Measurements from ENCODE around the gene GPC5.

Gene GPC5

GRCh38 chr13:91564396-91564795 is 166.0 kb downstream of the GPC5 start:
- no peaks in the 10 kb centered on the region for H3K36me3 Mint-ChIP-seq (ENCODE audit: low read depth)
- no peak overlapping the region for H3K27ac Mint-ChIP-seq
- no peaks in the 10 kb centered on the region for H3K9me3 Mint-ChIP-seq
- no peaks in the 10 kb centered on the region for H3K27me3 Mint-ChIP-seq
- no peak overlapping the region for H3K4me3 Mint-ChIP-seq
- H3K4me1 Mint-ChIP-seq (ENCODE audit: low read depth), result no peaks in the 10 kb centered on the region

GRCh38 chr13:91565296-91565695 is 166.9 kb downstream of the GPC5 start:
- Mint-ChIP-seq H3K4me3 (no peak overlapping the region), H3K36me3 (ENCODE audit: low read depth) (no peaks in the 10 kb centered on the region), H3K27ac (no peak overlapping the region), H3K9me3 (no peaks in the 10 kb centered on the region), H3K27me3 (no peaks in the 10 kb centered on the region), H3K4me1 (ENCODE audit: low read depth) (no peaks in the 10 kb centered on the region)

GRCh38 chr13:91567485-91568207 is 169.2 kb downstream of the GPC5 start:
- Mint-ChIP-seq H3K27me3 (no peaks in the 10 kb centered on the region), H3K27ac (no peak overlapping the region), H3K4me1 (ENCODE audit: low read depth) (no peaks in the 10 kb centered on the region), H3K9me3 (no peaks in the 10 kb centered on the region), H3K36me3 (ENCODE audit: low read depth) (no peaks in the 10 kb centered on the region), H3K4me3 (no peak overlapping the region)

GRCh38 chr13:91571681-91572080 is 173.3 kb downstream of the GPC5 start:
- no peak overlapping the region for H3K4me3 Mint-ChIP-seq

GRCh38 chr13:91572439-91572838 is 174.0 kb downstream of the GPC5 start:
- Mint-ChIP-seq H3K9me3 (no peaks in the 10 kb centered on the region), H3K27me3 (no peaks in the 10 kb centered on the region), H3K4me3 (no peak overlapping the region), H3K4me1 (ENCODE audit: low read depth) (no peaks in the 10 kb centered on the region), H3K27ac (no peak overlapping the region), H3K36me3 (ENCODE audit: low read depth) (no peaks in the 10 kb centered on the region)

More at GRCh38 chr13:91571681-91572080, 173.3 kb downstream of the GPC5 start:
- H3K36me3 Mint-ChIP-seq (ENCODE audit: low read depth), result no peaks in the 10 kb centered on the region
- no peak overlapping the region for H3K27ac Mint-ChIP-seq
- H3K4me1 Mint-ChIP-seq (ENCODE audit: low read depth), result no peaks in the 10 kb centered on the region
- H3K9me3 Mint-ChIP-seq, result no peaks in the 10 kb centered on the region
- H3K27me3 Mint-ChIP-seq, result no peaks in the 10 kb centered on the region

- no peaks in the 10 kb centered on the region for H3K36me3 Mint-ChIP-seq (ENCODE audit: low read depth)
- H3K4me3 Mint-ChIP-seq, result no peak overlapping the region
- H3K27ac Mint-ChIP-seq, result no peak overlapping the region
- no peaks in the 10 kb centered on the region for H3K27me3 Mint-ChIP-seq
- no peaks in the 10 kb centered on the region for H3K4me1 Mint-ChIP-seq (ENCODE audit: low read depth)
- no peaks in the 10 kb centered on the region for H3K9me3 Mint-ChIP-seq
Observed at GRCh38 chr13:91572944-91573598, 174.7 kb downstream of the GPC5 start.

GRCh38 chr13:91574766-91575165 is 176.3 kb downstream of the GPC5 start:
- no peaks in the 10 kb centered on the region for H3K27me3 Mint-ChIP-seq
- H3K4me3 Mint-ChIP-seq, result no peak overlapping the region
- no peak overlapping the region for H3K27ac Mint-ChIP-seq
- no peaks in the 10 kb centered on the region for H3K36me3 Mint-ChIP-seq (ENCODE audit: low read depth)
- no peaks in the 10 kb centered on the region for H3K4me1 Mint-ChIP-seq (ENCODE audit: low read depth)
- no peaks in the 10 kb centered on the region for H3K9me3 Mint-ChIP-seq

- Mint-ChIP-seq H3K36me3 (ENCODE audit: low read depth) (no peaks in the 10 kb centered on the region), H3K4me1 (ENCODE audit: low read depth) (no peaks in the 10 kb centered on the region), H3K9me3 (no peaks in the 10 kb centered on the region), H3K27me3 (no peaks in the 10 kb centered on the region), H3K27ac (no peak overlapping the region), H3K4me3 (no peak overlapping the region)
Observed at GRCh38 chr13:91576590-91576989, 178.2 kb downstream of the GPC5 start.

- Mint-ChIP-seq H3K9me3 (no peaks in the 10 kb centered on the region), H3K27me3 (no peaks in the 10 kb centered on the region), H3K36me3 (ENCODE audit: low read depth) (no peaks in the 10 kb centered on the region), H3K27ac (no peak overlapping the region), H3K4me1 (ENCODE audit: low read depth) (no peaks in the 10 kb centered on the region), H3K4me3 (no peak overlapping the region)
Observed at GRCh38 chr13:91579320-91579719, 180.9 kb downstream of the GPC5 start.

- Mint-ChIP-seq H3K27ac (no peak overlapping the region), H3K27me3 (no peaks in the 10 kb centered on the region), H3K36me3 (ENCODE audit: low read depth) (no peaks in the 10 kb centered on the region), H3K9me3 (no peaks in the 10 kb centered on the region), H3K4me1 (ENCODE audit: low read depth) (no peaks in the 10 kb centered on the region), H3K4me3 (no peak overlapping the region)
Observed at GRCh38 chr13:91580749-91581148, 182.3 kb downstream of the GPC5 start.

- Mint-ChIP-seq H3K27ac (no peak overlapping the region), H3K27me3 (no peaks in the 10 kb centered on the region), H3K4me1 (ENCODE audit: low read depth) (no peaks in the 10 kb centered on the region), H3K36me3 (ENCODE audit: low read depth) (no peaks in the 10 kb centered on the region), H3K9me3 (peaks cover 8% of the 10 kb centered on the region), H3K4me3 (no peak overlapping the region)
Observed at GRCh38 chr13:91586609-91587008, 188.2 kb downstream of the GPC5 start.

GRCh38 chr13:91588541-91588940 is 190.1 kb downstream of the GPC5 start:
- H3K9me3 Mint-ChIP-seq, result peaks cover 8% of the 10 kb centered on the region
- H3K27me3 Mint-ChIP-seq, result no peaks in the 10 kb centered on the region
- no peak overlapping the region for H3K27ac Mint-ChIP-seq
- H3K4me3 Mint-ChIP-seq, result no peak overlapping the region
- no peaks in the 10 kb centered on the region for H3K36me3 Mint-ChIP-seq (ENCODE audit: low read depth)
- H3K4me1 Mint-ChIP-seq (ENCODE audit: low read depth), result no peaks in the 10 kb centered on the region

- H3K27ac Mint-ChIP-seq, result no peak overlapping the region
- H3K36me3 Mint-ChIP-seq (ENCODE audit: low read depth), result no peaks in the 10 kb centered on the region
- H3K4me3 Mint-ChIP-seq, result no peak overlapping the region
- no peaks in the 10 kb centered on the region for H3K4me1 Mint-ChIP-seq (ENCODE audit: low read depth)
- peaks cover 8% of the 10 kb centered on the region for H3K9me3 Mint-ChIP-seq
- no peaks in the 10 kb centered on the region for H3K27me3 Mint-ChIP-seq
Observed at GRCh38 chr13:91592056-91593014, 193.9 kb downstream of the GPC5 start.

GRCh38 chr13:91593456-91593855 is 195.0 kb downstream of the GPC5 start:
- Mint-ChIP-seq H3K4me1 (ENCODE audit: low read depth) (no peaks in the 10 kb centered on the region), H3K4me3 (no peak overlapping the region), H3K9me3 (peaks cover 8% of the 10 kb centered on the region), H3K27ac (no peak overlapping the region), H3K36me3 (ENCODE audit: low read depth) (no peaks in the 10 kb centered on the region), H3K27me3 (no peaks in the 10 kb centered on the region)

- Mint-ChIP-seq H3K27ac (no peak overlapping the region), H3K4me1 (ENCODE audit: low read depth) (no peaks in the 10 kb centered on the region), H3K9me3 (peaks cover 8% of the 10 kb centered on the region), H3K4me3 (no peak overlapping the region), H3K36me3 (ENCODE audit: low read depth) (no peaks in the 10 kb centered on the region), H3K27me3 (no peaks in the 10 kb centered on the region)
Observed at GRCh38 chr13:91594061-91594460, 195.6 kb downstream of the GPC5 start.
